Transverse colon (tissue), 4 donors: ENCODE results near the gene PPARD. TPM values are rescaled to one million over a fixed set of nuclear protein-coding genes. Genes with fewer than 3 reads are reported as not detected.
"Not testable (repeated sequence)": the region's sequence is repeated elsewhere in the genome, so short reads cannot be mapped to it uniquely, and the experiment has no call there.

Experiments used
- DNase-seq: peaks from one replicate; pipeline ENCODE4 v3.0.0-alpha.2; 2019
- H3K27ac ChIP-seq, 4 donors: fragments of 200-600 bp; sonication (generic); 2 replicates each; pipeline ENCODE4 v1.5.1; 2016 to 2018; ENCODE audit warnings: inconsistent platforms in 4 of 4
- H3K27me3 ChIP-seq: fragments of 200-600 bp; sonication (generic); 2 replicates; pipeline ENCODE4 v1.5.1; 2017; ENCODE audit warnings: inconsistent platforms
- H3K36me3 ChIP-seq, 4 donors: fragments of 200-600 bp; sonication (generic); 2 replicates each; pipeline ENCODE4 v1.5.1; 2017 to 2019; ENCODE audit warnings: inconsistent platforms in 4 of 4
- H3K4me1 ChIP-seq, 4 donors: fragments of 200-600 bp; sonication (generic); 2 replicates each; pipeline ENCODE4 v1.5.1; 2017 to 2020; ENCODE audit warnings: inconsistent platforms in 4 of 4
- H3K4me3 ChIP-seq, 4 donors: fragments of 200-600 bp; sonication (generic); 1 replicate in 1 of 4; 2 replicates in 3 of 4; pipeline versions ENCODE4 v1.5.1 to v1.6.1; 2017 to 2019; ENCODE audit warnings: inconsistent platforms in 4 of 4
- H3K9me3 ChIP-seq, 2 donors: fragments of 200-600 bp; sonication (generic); 2 replicates each; pipeline ENCODE4 v1.5.1; 2017 to 2019; ENCODE audit warnings: inconsistent platforms in 2 of 2
- EP300 ChIP-seq: sonication (generic); formaldehyde crosslinking; IDR thresholded peaks from one replicate; pipeline ENCODE4 v1.6.1; 2017; ENCODE audit warnings: antibody characterized with exemption, low read depth
- POLR2A ChIP-seq: fragments of 450-650 bp; IDR thresholded peaks from one replicate; pipeline ENCODE4 v1.6.1; 2016; ENCODE audit warnings: antibody characterized with exemption, mild to moderate bottlenecking, moderate library complexity
- POLR2AphosphoS5 ChIP-seq, 3 donors: sonication (generic); formaldehyde crosslinking; IDR thresholded peaks; one replicate each; pipeline ENCODE4 v1.6.1; 2016; ENCODE audit warnings: antibody characterized with exemption in 3 of 3
- WGBS, 2 donors: methylation state at CpG; one replicate each; pipeline ENCODE4 v1.1.5; 2018; ENCODE audit warnings: low coverage in 1 of 2; 5-methylcytosine and 5-hydroxymethylcytosine counted together
- in situ Hi-C, 4 donors: fragments of 200-750 bp; cut with MboI; loops; one replicate each; pipeline versions ENCODE4 v1.15.0 to v1.15.1; 2017; ENCODE audit warnings: low sequenced_read_pairs in 3 of 4, low pct_ligation_motif_present in 1 of 4, low pct_unique_long_range_greater_than_20kb in 1 of 4
- intact Hi-C: fragments of 100-400 bp; cut with DNase I; formaldehyde crosslinking; loops from one replicate; pipeline ENCODE4 v1.15.1; 2023; ENCODE audit warnings: low total_unique reads
- total RNA-seq, 4 donors: library from RNA; depleted of rRNA; stranded (reverse); fragments of >200 nt; gene quantifications; one replicate each; pipeline ENCODE4 v1.1.0, GENCODE V29; 2016
- TF ChIP-seq, protein P1 (sequence below), 5 experiments: fragments of 200-600 bp in 3 of 5; fragments of 450-650 bp in 2 of 5; sonication (generic) in 3 of 5; IDR thresholded peaks; 1 replicate in 2 of 5; 2 replicates in 3 of 5; pipeline ENCODE4 v1.5.1; 2016 to 2017; ENCODE audit warnings: antibody characterized with exemption in 5 of 5, inconsistent platforms in 3 of 5, mild to moderate bottlenecking in 2 of 5, moderate library complexity in 1 of 5

Gene PPARD
- total RNA-seq, 4 donors from 2014 or later: 19.8 to 110 (median 29.3) TPM

DNA sequence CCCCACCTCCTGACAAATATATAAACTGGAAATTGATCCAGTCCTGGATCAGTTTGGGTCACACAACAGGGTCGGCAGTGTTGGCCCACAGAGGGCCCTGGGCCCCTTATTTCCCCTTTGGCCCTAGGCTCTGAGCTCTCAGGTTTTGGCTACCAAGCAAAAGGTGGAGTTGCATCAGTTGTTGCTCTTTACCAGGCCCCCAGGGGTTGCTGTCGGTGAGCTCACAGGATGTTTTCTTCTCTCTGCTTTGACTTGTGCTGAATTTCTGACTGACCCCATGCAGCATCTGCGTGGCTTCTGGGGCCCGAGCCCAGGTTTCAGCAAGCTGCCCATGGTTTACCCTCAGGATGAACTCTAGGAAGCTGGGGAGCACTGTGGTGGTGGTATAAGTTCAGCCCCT is 44.6 kb downstream of the PPARD start:
- Histone ChIP-seq H3K4me1 (peaks cover 9 to 52% (median 21%) of the 10 kb centered on the region in 4 donors), H3K4me3 (no peak overlapping the region), H3K9me3 (no peaks in the 10 kb centered on the region), H3K27me3 (no peaks in the 10 kb centered on the region), H3K36me3 (no peaks in the 10 kb centered on the region), H3K27ac (no peak overlapping the region)
- TF ChIP-seq, protein P1, sequence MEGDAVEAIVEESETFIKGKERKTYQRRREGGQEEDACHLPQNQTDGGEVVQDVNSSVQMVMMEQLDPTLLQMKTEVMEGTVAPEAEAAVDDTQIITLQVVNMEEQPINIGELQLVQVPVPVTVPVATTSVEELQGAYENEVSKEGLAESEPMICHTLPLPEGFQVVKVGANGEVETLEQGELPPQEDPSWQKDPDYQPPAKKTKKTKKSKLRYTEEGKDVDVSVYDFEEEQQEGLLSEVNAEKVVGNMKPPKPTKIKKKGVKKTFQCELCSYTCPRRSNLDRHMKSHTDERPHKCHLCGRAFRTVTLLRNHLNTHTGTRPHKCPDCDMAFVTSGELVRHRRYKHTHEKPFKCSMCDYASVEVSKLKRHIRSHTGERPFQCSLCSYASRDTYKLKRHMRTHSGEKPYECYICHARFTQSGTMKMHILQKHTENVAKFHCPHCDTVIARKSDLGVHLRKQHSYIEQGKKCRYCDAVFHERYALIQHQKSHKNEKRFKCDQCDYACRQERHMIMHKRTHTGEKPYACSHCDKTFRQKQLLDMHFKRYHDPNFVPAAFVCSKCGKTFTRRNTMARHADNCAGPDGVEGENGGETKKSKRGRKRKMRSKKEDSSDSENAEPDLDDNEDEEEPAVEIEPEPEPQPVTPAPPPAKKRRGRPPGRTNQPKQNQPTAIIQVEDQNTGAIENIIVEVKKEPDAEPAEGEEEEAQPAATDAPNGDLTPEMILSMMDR (IDR thresholded peaks at IDR 0.05): no peak
- TF ChIP-seq EP300: no peak
- no peak for TF ChIP-seq POLR2A
- no peak for TF ChIP-seq POLR2AphosphoS5 (IDR thresholded peaks at IDR 0.05)
- WGBS, 2 donors: 82 to 100% methylated on average over 1 to 4 of the region's 4 CpGs
- intact Hi-C loops: no loop called here
- DNase-seq: no peak
- in situ Hi-C loops: no loop called here

DNA sequence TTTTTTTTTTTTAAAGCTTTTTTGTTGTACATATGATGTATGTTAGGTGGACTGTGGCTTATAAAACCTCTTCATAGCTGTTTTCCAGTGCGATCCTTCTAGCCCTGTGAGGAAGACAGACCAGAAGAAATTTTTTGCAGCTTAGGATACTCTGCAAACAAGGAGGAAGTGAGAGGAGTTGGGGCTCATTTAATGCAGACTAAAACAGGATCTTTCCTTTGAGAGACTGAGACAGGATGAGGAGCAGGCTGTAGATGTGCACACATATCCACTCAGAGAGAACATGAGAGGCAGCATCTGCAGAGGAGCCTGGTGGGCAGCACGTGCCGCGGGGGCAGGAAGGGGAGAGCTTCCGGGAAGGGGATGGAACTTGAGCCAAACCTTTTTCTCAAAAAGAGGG is 45.7 kb downstream of the PPARD start:
- intact Hi-C loops (no loop called here), in situ Hi-C loops (no loop called here)
- no peak overlapping the region for H3K4me3 ChIP-seq
- no peak for DNase-seq
- no peaks in the 10 kb centered on the region for H3K36me3 ChIP-seq
- no peaks in the 10 kb centered on the region for H3K9me3 ChIP-seq
- no peaks in the 10 kb centered on the region for H3K27me3 ChIP-seq
- H3K4me1 ChIP-seq: peaks cover 9 to 62% (median 31%) of the 10 kb centered on the region in 4 donors
- 90% methylated on average over 5 of the region's 5 CpGs for whole genome bisulfite sequencing, 2 donors
- H3K27ac ChIP-seq: no peak overlapping the region
- TF ChIP-seq POLR2AphosphoS5 (IDR thresholded peaks at IDR 0.05): no peak
- TF ChIP-seq, protein P1 (IDR thresholded peaks at IDR 0.05): no peak
- TF ChIP-seq POLR2A: no peak
- no peak for TF ChIP-seq EP300

DNA sequence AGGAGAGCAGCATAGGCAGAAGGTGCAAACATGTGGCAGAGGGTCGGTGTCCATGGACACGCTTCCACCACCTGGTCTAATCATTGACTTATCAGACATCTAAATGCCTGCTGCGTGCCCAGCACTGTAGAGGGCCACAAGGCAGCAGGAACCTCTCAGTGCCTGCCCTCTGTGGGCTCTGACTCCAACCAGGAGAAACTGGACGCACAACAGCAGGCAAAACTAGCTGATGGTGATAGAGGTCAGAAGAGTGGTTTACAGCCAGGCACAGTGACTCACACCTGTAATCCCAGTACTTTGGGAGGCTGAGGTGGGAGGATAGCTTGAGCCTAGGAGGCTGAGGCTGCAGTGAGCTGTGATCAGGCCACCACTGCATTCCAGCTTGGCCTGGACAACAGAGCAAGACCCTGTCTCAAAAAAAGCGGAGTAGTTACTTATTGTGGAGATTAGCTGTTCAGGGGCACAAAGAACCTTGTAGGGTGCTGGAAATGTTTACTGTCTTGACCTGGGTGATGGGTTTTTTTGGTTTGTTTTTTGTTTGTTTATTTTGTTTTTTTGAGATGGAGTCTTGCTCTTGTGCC is 46.5 kb downstream of the PPARD start:
- Histone ChIP-seq H3K27me3 (no peaks in the 10 kb centered on the region), H3K36me3 (no peaks in the 10 kb centered on the region), H3K4me3 (no peak overlapping the region), H3K9me3 (no peaks in the 10 kb centered on the region), H3K27ac (peak overlapping the region in 3 of 4 donors; percentile 2 to 73 (median 12)), H3K4me1 (peaks cover 9 to 70% (median 34%) of the 10 kb centered on the region in 4 donors)
- in situ Hi-C loops: no loop called here
- TF ChIP-seq, protein P1 (IDR thresholded peaks at IDR 0.05): no peak
- peak in 1 of 3 donors; percentile 47 for TF ChIP-seq POLR2AphosphoS5 (IDR thresholded peaks at IDR 0.05)
- intact Hi-C loops: no loop called here
- DNase-seq: peak; percentile 34
- WGBS, 2 donors: 90 to 100% methylated on average over 1 to 5 of the region's 5 CpGs

DNA sequence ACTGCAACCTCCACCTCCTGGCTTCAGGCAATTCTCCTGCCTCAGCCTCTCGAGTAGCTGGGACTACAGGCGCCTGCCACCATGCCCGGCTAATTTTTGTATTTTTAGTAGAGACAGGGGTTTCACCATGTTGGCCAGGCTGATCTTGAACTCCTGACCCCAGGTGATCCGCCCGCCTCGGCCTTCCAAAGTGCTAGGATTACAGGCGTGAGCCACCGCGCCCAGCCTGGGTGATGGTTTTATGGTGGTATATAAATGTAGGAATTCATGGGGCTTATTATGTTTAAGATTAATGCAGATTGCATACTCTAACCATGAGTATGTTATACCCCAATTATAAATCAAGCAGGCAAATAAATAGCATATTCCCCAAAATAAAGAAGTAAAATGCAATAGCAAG is 47.0 kb downstream of the PPARD start:
- intact Hi-C loops, H3K36me3 ChIP-seq, in situ Hi-C loops, H3K4me3 ChIP-seq, H3K9me3 ChIP-seq, H3K27me3 ChIP-seq: not testable (repeated sequence)
- 62% methylated on average over 9 of the region's 9 CpGs; no CpG with 5 or more reads in 1 of the 2 donors for WGBS, 2 donors
- peaks cover 9 to 70% (median 34%) of the 10 kb centered on the region in 4 donors for H3K4me1 ChIP-seq
- peak overlapping the region in 3 of 4 donors; percentile 2 to 73 (median 12) for H3K27ac ChIP-seq
- peak; percentile 72 for DNase-seq
